ENCODE data around the gene MMP1. TPM values are rescaled to one million over a fixed set of nuclear protein-coding genes. Genes with fewer than 3 reads are reported as not detected.

MMP1 gene
- total RNA-seq, 2 experiments from 2014 or later: not detected

- no peaks in the 10 kb centered on the region for H3K36me3 Mint-ChIP-seq (ENCODE audit: low read depth)
- H3K4me3 Mint-ChIP-seq: no peak overlapping the region
- H3K9me3 Mint-ChIP-seq: no peaks in the 10 kb centered on the region
- H3K4me1 Mint-ChIP-seq: no peaks in the 10 kb centered on the region
- ChIA-PET POLR2A (no interaction called here), CTCF (no interaction called here)
- H3K27ac Mint-ChIP-seq: no peak overlapping the region
- H3K27me3 Mint-ChIP-seq: no peaks in the 10 kb centered on the region
- DNase-seq: no peak
These were observed 3.6 kb downstream of the MMP1 start for GRCh38 chr11:102794382-102794781.

GRCh38 chr11:102793677-102794290 lies 4.2 kb downstream of the MMP1 start:
- no peak overlapping the region for H3K4me3 Mint-ChIP-seq
- no peak overlapping the region for H3K27ac Mint-ChIP-seq
- no peaks in the 10 kb centered on the region for H3K4me1 Mint-ChIP-seq
- no peaks in the 10 kb centered on the region for H3K9me3 Mint-ChIP-seq
- DNase-seq: no peak
- no peaks in the 10 kb centered on the region for H3K36me3 Mint-ChIP-seq (ENCODE audit: low read depth)
- ChIA-PET POLR2A (no interaction called here), CTCF (no interaction called here)
- H3K27me3 Mint-ChIP-seq: no peaks in the 10 kb centered on the region

- Mint-ChIP-seq H3K27ac (no peak overlapping the region), H3K36me3 (ENCODE audit: low read depth) (no peaks in the 10 kb centered on the region), H3K27me3 (no peaks in the 10 kb centered on the region), H3K4me3 (no peak overlapping the region), H3K9me3 (no peaks in the 10 kb centered on the region), H3K4me1 (no peaks in the 10 kb centered on the region)
- DNase-seq: no peak
- ChIA-PET CTCF (no interaction called here), POLR2A (no interaction called here)
These were observed 5.4 kb downstream of the MMP1 start for GRCh38 chr11:102792604-102793003.

- Mint-ChIP-seq H3K36me3 (ENCODE audit: low read depth) (no peaks in the 10 kb centered on the region), H3K9me3 (no peaks in the 10 kb centered on the region), H3K4me3 (no peak overlapping the region)
These were observed 6.5 kb downstream of the MMP1 start for GRCh38 chr11:102791271-102792036.

GRCh38 chr11:102788334-102788995 lies 9.5 kb downstream of the MMP1 start:
- Mint-ChIP-seq H3K4me3 (no peak overlapping the region), H3K27ac (no peak overlapping the region), H3K36me3 (ENCODE audit: low read depth) (no peaks in the 10 kb centered on the region), H3K9me3 (no peaks in the 10 kb centered on the region), H3K27me3 (no peaks in the 10 kb centered on the region), H3K4me1 (no peaks in the 10 kb centered on the region)
- ChIA-PET POLR2A (no interaction called here), CTCF (no interaction called here)
- no peak for DNase-seq

More at GRCh38 chr11:102791271-102792036, 6.5 kb downstream of the MMP1 start:
- CTCF ChIA-PET: no interaction called here
- H3K4me1 Mint-ChIP-seq: no peaks in the 10 kb centered on the region
- no peak for DNase-seq
- POLR2A ChIA-PET: no interaction called here
- no peak overlapping the region for H3K27ac Mint-ChIP-seq
- H3K27me3 Mint-ChIP-seq: no peaks in the 10 kb centered on the region

DNA sequence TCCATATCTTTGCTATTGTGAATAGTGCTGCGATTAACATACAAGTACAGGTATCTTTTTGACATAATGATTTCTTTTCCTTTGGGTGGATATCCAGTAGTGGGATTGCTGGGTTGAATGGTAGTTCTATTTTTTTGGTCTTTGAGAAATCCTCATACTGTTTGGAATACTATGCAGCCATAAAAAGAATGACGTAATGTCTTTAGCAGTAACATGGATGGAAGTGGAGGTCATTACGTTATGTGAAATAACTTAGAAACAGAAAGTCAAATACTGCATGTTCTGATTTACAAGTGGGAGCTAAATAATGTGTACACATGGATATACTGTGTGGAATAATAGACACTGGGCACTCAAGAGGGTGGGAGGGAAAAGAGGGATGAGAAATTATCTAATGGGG lies 13.6 kb downstream of the MMP1 start:
- POLR2A ChIA-PET: no interaction called here
- Mint-ChIP-seq H3K9me3 (no peaks in the 10 kb centered on the region), H3K36me3 (ENCODE audit: low read depth) (no peaks in the 10 kb centered on the region), H3K4me1 (no peaks in the 10 kb centered on the region), H3K4me3 (no peak overlapping the region), H3K27ac (no peak overlapping the region), H3K27me3 (peaks cover 5% of the 10 kb centered on the region)
- CTCF ChIA-PET: no interaction called here
- no peak for DNase-seq

DNA sequence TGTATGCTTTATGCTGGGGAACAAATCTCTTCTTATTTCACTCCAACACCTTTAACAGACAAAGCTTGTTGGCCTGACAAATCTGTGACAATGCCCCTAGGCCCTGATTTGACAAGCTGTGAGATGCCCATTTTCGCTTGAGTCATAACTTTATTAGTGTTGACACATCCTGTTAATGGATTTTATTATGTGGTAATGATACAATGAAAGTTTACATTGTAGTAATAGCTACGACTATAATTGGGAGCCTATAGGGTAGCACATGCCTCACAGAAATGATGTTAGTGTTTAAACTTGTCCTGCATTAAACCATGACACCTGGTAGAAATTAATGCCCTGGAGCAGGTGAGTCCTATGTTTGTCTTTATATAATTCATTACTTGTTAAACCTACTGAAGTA lies 14.2 kb downstream of the MMP1 start:
- ChIA-PET POLR2A (no interaction called here), CTCF (no interaction called here)
- Mint-ChIP-seq H3K36me3 (ENCODE audit: low read depth) (no peaks in the 10 kb centered on the region), H3K9me3 (no peaks in the 10 kb centered on the region), H3K4me3 (no peak overlapping the region), H3K27me3 (peaks cover 5% of the 10 kb centered on the region), H3K27ac (no peak overlapping the region), H3K4me1 (no peaks in the 10 kb centered on the region)
- no peak for DNase-seq

GRCh38 chr11:102783016-102783415 lies 14.9 kb downstream of the MMP1 start:
- ChIA-PET CTCF (no interaction called here), POLR2A (no interaction called here)
- no peak overlapping the region for H3K4me3 Mint-ChIP-seq
- no peaks in the 10 kb centered on the region for H3K36me3 Mint-ChIP-seq (ENCODE audit: low read depth)
- H3K4me1 Mint-ChIP-seq: no peaks in the 10 kb centered on the region
- peaks cover 5% of the 10 kb centered on the region for H3K27me3 Mint-ChIP-seq
- no peak for DNase-seq
- H3K9me3 Mint-ChIP-seq: no peaks in the 10 kb centered on the region
- no peak overlapping the region for H3K27ac Mint-ChIP-seq

DNA sequence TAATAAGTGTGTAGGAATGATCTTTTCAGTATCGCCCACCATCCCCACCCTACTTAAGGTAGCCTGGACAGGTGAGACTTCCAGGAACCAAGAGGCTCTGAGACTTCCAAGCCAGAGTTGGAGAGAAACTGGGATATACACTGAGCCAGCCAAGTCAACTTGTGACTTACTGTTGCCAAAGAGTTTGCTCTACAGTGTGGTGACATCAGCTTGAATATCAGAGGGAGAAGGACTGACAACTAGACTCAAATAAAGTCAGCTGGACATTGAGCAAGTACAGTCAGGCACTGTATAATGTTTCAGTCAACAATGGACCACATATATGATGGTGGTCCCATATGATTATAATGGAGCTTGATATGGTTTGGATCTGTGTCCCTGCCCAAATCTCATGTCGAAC lies 16.3 kb downstream of the MMP1 start:
- Mint-ChIP-seq H3K27me3 (peaks cover 5% of the 10 kb centered on the region), H3K36me3 (ENCODE audit: low read depth) (no peaks in the 10 kb centered on the region)
- CTCF ChIA-PET: no interaction called here

GRCh38 chr11:102780491-102780918 lies 17.5 kb downstream of the MMP1 start, which contains the start of gene MMP10:
Gene MMP10 (minus strand): TSS chr11:102780628. CDS start chr11:102780591, 37 bp downstream.
- ChIA-PET POLR2A (no interaction called here), CTCF (no interaction called here)
- Mint-ChIP-seq H3K9me3 (no peaks in the 10 kb centered on the region), H3K36me3 (ENCODE audit: low read depth) (no peaks in the 10 kb centered on the region), H3K4me1 (no peaks in the 10 kb centered on the region), H3K27me3 (peaks cover 5% of the 10 kb centered on the region), H3K4me3 (no peak within 1 kb of the TSS), H3K27ac (no peak within 1 kb of the TSS)
- no peak for DNase-seq

More for the DNA sequence above, 16.3 kb downstream of the MMP1 start:
- Mint-ChIP-seq H3K4me3 (no peak overlapping the region), H3K9me3 (no peaks in the 10 kb centered on the region), H3K27ac (no peak overlapping the region), H3K4me1 (no peaks in the 10 kb centered on the region)
- no peak for DNase-seq
- POLR2A ChIA-PET: no interaction called here

DNA sequence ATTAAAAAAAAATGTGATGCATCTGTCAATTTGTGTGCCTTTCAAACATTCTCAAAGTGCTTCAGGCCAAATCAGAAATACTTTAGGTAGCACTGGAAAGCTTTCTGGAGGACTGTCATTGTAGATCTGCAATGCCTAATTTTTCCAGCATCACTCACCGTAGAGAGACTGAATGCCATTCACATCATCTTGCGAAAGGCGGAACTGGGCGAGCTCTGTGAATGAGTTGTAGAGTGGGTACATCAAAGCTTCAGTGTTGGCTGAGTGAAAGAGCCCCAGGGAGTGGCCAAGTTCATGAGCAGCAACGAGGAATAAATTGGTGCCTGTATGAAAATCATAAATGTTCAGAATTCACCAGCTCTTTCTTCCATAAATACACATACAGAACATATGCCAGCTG lies 21.5 kb downstream of the MMP1 start:
- no peak overlapping the region for H3K27ac Mint-ChIP-seq
- H3K4me1 Mint-ChIP-seq: no peaks in the 10 kb centered on the region

GRCh38 chr11:102773386-102773785 lies 24.6 kb downstream of the MMP1 start:
- no peak for DNase-seq
- ChIA-PET POLR2A (no interaction called here), CTCF (interaction anchor here (0.6 kb wide), 1 partner anchor 266 kb away, joined by 3 read pairs; no protein-coding TSS in a partner anchor)
- H3K4me1 Mint-ChIP-seq: no peaks in the 10 kb centered on the region
- H3K27me3 Mint-ChIP-seq: peaks cover 10% of the 10 kb centered on the region
- H3K4me3 Mint-ChIP-seq: no peak overlapping the region
- H3K36me3 Mint-ChIP-seq (ENCODE audit: low read depth): no peaks in the 10 kb centered on the region
- no peaks in the 10 kb centered on the region for H3K9me3 Mint-ChIP-seq
- H3K27ac Mint-ChIP-seq: no peak overlapping the region

More for the DNA sequence above, 21.5 kb downstream of the MMP1 start:
- ChIA-PET CTCF (no interaction called here), POLR2A (no interaction called here)
- DNase-seq: no peak
- Mint-ChIP-seq H3K4me3 (no peak overlapping the region), H3K9me3 (no peaks in the 10 kb centered on the region), H3K27me3 (peaks cover 10% of the 10 kb centered on the region), H3K36me3 (ENCODE audit: low read depth) (no peaks in the 10 kb centered on the region)

DNA sequence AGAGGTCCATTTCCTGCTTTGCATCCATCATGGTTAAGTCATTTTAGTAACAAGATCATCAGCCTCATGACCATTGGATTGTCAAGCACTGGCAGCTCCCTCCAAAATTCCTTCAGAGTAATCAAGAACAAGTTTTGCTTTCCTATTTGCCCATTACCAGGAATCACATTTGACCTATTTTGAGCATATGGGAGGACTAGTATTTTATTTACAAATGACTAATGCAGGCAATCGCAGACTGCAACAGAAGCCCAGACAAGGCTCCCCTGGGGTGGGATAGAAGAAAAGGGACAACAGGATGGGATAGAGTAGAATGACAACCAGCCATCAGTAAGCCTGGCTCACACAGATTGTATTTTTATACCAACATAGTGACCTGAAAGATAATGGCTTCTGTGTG lies 26.6 kb downstream of the MMP1 start:
- H3K9me3 Mint-ChIP-seq: no peaks in the 10 kb centered on the region
- ChIA-PET POLR2A (no interaction called here), CTCF (no interaction called here)
- H3K27ac Mint-ChIP-seq: no peak overlapping the region
- peaks cover 10% of the 10 kb centered on the region for H3K27me3 Mint-ChIP-seq
- H3K4me3 Mint-ChIP-seq: no peak overlapping the region
- H3K4me1 Mint-ChIP-seq: no peaks in the 10 kb centered on the region
- no peaks in the 10 kb centered on the region for H3K36me3 Mint-ChIP-seq (ENCODE audit: low read depth)
- DNase-seq: no peak

All from activated CD4-positive, alpha-beta T cell treated with anti-CD3 and anti-CD28 coated beads, Interleukin-2, amount 10 ng/mL, durations not matched to agents 7 days and 5 days (primary cell).